EH (cell line): ENCODE results near the gene RUFY4.
A peak's percentile ranks its signal among the peaks of the same experiment; 100 is the strongest.
"Not testable (repeated sequence)": the region's sequence is repeated elsewhere in the genome, so short reads cannot be mapped to it uniquely, and the experiment has no call there.

ENCODE experiments used
- DNase-seq: peaks from one replicate; pipeline ENCODE4 v3.0.0-alpha.2; 2015; ENCODE audit warnings: low read depth

Gene RUFY4

GRCh38 chr2:218089259-218089658 is 20.2 kb downstream of the RUFY4 start:
- DNase-seq: no peak

GRCh38 chr2:218091746-218092145 is 22.7 kb downstream of the RUFY4 start:
- DNase-seq: no peak

GRCh38 chr2:218093879-218094278 is 24.8 kb downstream of the RUFY4 start:
- no peak for DNase-seq

GRCh38 chr2:218095853-218096252 is 26.8 kb downstream of the RUFY4 start:
- no peak for DNase-seq

- DNase-seq: no peak
Observed at GRCh38 chr2:218097975-218098374, 28.9 kb downstream of the RUFY4 start.

- not testable (repeated sequence) for DNase-seq
Observed at GRCh38 chr2:218108834-218109233, 39.8 kb downstream of the RUFY4 start.

GRCh38 chr2:218121789-218122188 is 52.7 kb downstream of the RUFY4 start:
- DNase-seq: not testable (repeated sequence)

GRCh38 chr2:218122286-218122685 is 53.2 kb downstream of the RUFY4 start:
- not testable (repeated sequence) for DNase-seq

GRCh38 chr2:218123986-218124385 is 54.9 kb downstream of the RUFY4 start:
- DNase-seq: no peak

- DNase-seq: no peak
Observed at GRCh38 chr2:218125095-218125494, 56.0 kb downstream of the RUFY4 start.

- DNase-seq: no peak
Observed at GRCh38 chr2:218125626-218126080, 56.6 kb downstream of the RUFY4 start, which contains the start of gene CXCR2. Gene CXCR2, plus strand, starts transcription at chr2:218126028. Its CDS starts 8,774 bp downstream, at chr2:218134802.

- no peak for DNase-seq
Observed at GRCh38 chr2:218127929-218128455, 58.9 kb downstream of the RUFY4 start.

- DNase-seq: no peak
Observed at GRCh38 chr2:218128781-218129457, 59.9 kb downstream of the RUFY4 start.

- DNase-seq: peak; percentile 13
Observed at GRCh38 chr2:218129458-218130135, 60.5 kb downstream of the RUFY4 start.

GRCh38 chr2:218130377-218130776 is 61.3 kb downstream of the RUFY4 start:
- no peak for DNase-seq

GRCh38 chr2:218130822-218131221 is 61.8 kb downstream of the RUFY4 start:
- DNase-seq: no peak

GRCh38 chr2:218137514-218137913 is 68.5 kb downstream of the RUFY4 start:
- DNase-seq: no peak

GRCh38 chr2:218138047-218138446 is 69.0 kb downstream of the RUFY4 start:
- no peak for DNase-seq
